Suprapubic skin (tissue), 3 donors: ENCODE data around the gene ELANE.

Experiments used
- CTCF ChIP-seq, 2 donors: fragments of 200-600 bp in 1 of 2; fragments of 450-650 bp in 1 of 2; sonication (generic) in 1 of 2; IDR thresholded peaks; one replicate each; pipeline ENCODE4 v1.5.1; 2016 to 2019; ENCODE audit warnings: antibody characterized with exemption in 2 of 2, mild to moderate bottlenecking in 1 of 2, moderate library complexity in 1 of 2
- EP300 ChIP-seq: sonication (generic); formaldehyde crosslinking; IDR thresholded peaks from one replicate; pipeline ENCODE4 v1.6.1; 2017; ENCODE audit warnings: antibody characterized with exemption

DNA sequence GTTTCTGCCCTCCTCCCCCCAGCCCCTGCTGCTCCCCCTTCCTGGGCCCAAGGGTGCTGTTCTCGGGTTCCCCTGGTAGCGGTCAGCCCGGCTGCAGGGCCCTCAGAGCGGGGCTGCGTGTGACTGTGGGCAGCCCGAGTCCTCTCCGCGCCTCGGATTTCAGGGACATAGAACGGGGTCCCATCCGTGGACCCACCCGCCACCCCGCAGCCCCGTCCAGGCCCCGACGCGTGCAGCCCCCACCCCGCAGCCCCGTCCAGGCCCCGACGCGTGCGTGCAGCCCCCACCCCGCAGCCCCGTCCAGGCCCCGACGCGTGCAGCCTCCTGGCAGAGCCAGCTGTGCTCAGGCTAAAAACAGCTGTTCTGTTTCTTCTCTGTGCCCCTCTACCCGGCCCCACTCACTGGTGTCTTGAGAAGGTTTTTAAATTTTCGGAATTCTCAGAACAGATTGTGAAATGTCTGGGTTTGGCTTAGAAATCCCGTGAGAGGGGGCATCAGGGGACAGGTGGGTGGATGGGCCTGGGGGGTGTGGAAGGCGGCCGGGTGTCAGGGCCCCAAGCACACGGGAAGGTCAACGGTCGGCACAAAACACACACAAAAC is 16.8 kb upstream of the ELANE start:
- no peak for TF ChIP-seq EP300
- TF ChIP-seq CTCF (IDR thresholded peaks at IDR 0.05) = no peak
